Neural cell (in vitro differentiated cells): ENCODE results near the gene ADD1. TPM values are rescaled to one million over a fixed set of nuclear protein-coding genes. Genes with fewer than 3 reads are reported as not detected.

Experiments
- H2AFZ ChIP-seq: fragments of 200-600, 300-800 bp; sonication (generic), shearing (Covaris generic); 2 replicates; pipeline ENCODE4 v1.6.0; 2014; ENCODE audit warnings: low read depth, mild to moderate bottlenecking, antibody characterized with exemption, low read length, moderate library complexity
- H3F3A ChIP-seq: fragments of 200-600 bp; shearing (Covaris generic); 2 replicates; pipeline ENCODE4 v1.6.1; 2016; ENCODE audit warnings: mild to moderate bottlenecking, moderate library complexity, mixed read lengths, antibody characterized with exemption, low read length; ENCODE audit not compliant: insufficient read depth, poor library complexity, severe bottlenecking
- H3K27ac ChIP-seq: fragments of 200-600, 300-800 bp; sonication (generic), shearing (Covaris generic); 2 replicates; pipeline ENCODE4 v1.5.1; 2014; ENCODE audit warnings: mild to moderate bottlenecking, low read length, moderate library complexity
- H3K27me3 ChIP-seq: fragments of 300-800, 200-600 bp; sonication (generic), shearing (Covaris generic); 2 replicates; pipeline ENCODE4 v1.6.0; 2014; ENCODE audit warnings: mild to moderate bottlenecking, low read depth, low read length, moderate library complexity; ENCODE audit not compliant: insufficient read depth
- H3K36me3 ChIP-seq: fragments of 300-800, 200-600 bp; sonication (generic), shearing (Covaris generic); 2 replicates; pipeline ENCODE4 v1.5.1; 2014; ENCODE audit warnings: mild to moderate bottlenecking, antibody characterized with exemption, low read length, moderate library complexity; ENCODE audit not compliant: insufficient read depth
- H3K4me2 ChIP-seq: fragments of 300-800, 200-600 bp; sonication (generic), shearing (Covaris generic); 2 replicates; pipeline ENCODE4 v1.6.0; 2014; ENCODE audit warnings: mild to moderate bottlenecking, low read length
- H3K4me3 ChIP-seq: fragments of 300-800, 200-600 bp; sonication (generic), shearing (Covaris generic); 2 replicates; pipeline ENCODE4 v1.5.1; 2014; ENCODE audit warnings: mild to moderate bottlenecking, low read length, moderate library complexity
- H3K79me2 ChIP-seq: fragments of 200-600 bp; shearing (Covaris generic); replicated peaks from 2 replicates; pipeline ENCODE4 v1.6.0; 2014; ENCODE audit warnings: mild to moderate bottlenecking, low read length, moderate library complexity; ENCODE audit not compliant: insufficient read depth
- H3K9ac ChIP-seq: fragments of 300-800, 200-600 bp; sonication (generic), shearing (Covaris generic); 2 replicates; pipeline ENCODE4 v1.6.1; 2016; ENCODE audit warnings: mild to moderate bottlenecking, low read length, mixed read lengths
- H3K9me2 ChIP-seq: fragments of 200-600 bp; shearing (Covaris generic); 2 replicates; pipeline ENCODE4 v1.6.1; 2016; ENCODE audit warnings: mild to moderate bottlenecking, low read length, mixed read lengths; ENCODE audit not compliant: insufficient read depth
- H3K9me3 ChIP-seq: fragments of 200-600, 300-800 bp; sonication (generic), shearing (Covaris generic); 2 replicates; pipeline ENCODE4 v1.6.1; 2016; ENCODE audit warnings: mild to moderate bottlenecking, mixed run types, low read length, moderate library complexity, mixed read lengths
- H4K20me1 ChIP-seq: fragments of 200-600 bp; shearing (Covaris generic); 2 replicates; pipeline ENCODE4 v1.6.1; 2016; ENCODE audit warnings: mild to moderate bottlenecking, mixed run types; ENCODE audit not compliant: insufficient read depth
- EP300 ChIP-seq: fragments of 450-650 bp; conservative IDR thresholded peaks from 2 replicates; pipeline ENCODE4 v1.6.1; 2014; ENCODE audit warnings: antibody characterized with exemption, mild to moderate bottlenecking, moderate library complexity; ENCODE audit not compliant: poor library complexity, severe bottlenecking
- EZH2 ChIP-seq: fragments of 200-600, 300-800 bp; shearing (Covaris generic), sonication (generic); IDR thresholded peaks from 2 replicates; pipeline ENCODE4 v1.6.1; 2014; ENCODE audit warnings: antibody characterized with exemption, low read length, borderline replicate concordance, mild to moderate bottlenecking; ENCODE audit not compliant: insufficient read depth, poor library complexity, severe bottlenecking
- MXI1 ChIP-seq: fragments of 450-650 bp; conservative IDR thresholded peaks from 2 replicates; pipeline ENCODE4 v1.6.1; 2014; ENCODE audit warnings: antibody characterized with exemption, mild to moderate bottlenecking; ENCODE audit not compliant: poor library complexity, severe bottlenecking
- POLR2AphosphoS5 ChIP-seq: IDR thresholded peaks from 2 replicates; pipeline ENCODE4 v1.6.1; 2012
- RAD21 ChIP-seq: fragments of 450-650 bp; conservative IDR thresholded peaks from 2 replicates; pipeline ENCODE4 v1.6.1; 2014; ENCODE audit warnings: antibody characterized with exemption, mild to moderate bottlenecking, moderate library complexity
- polyA plus RNA-seq: library from polyadenylated mRNA; depleted of rRNA; stranded (reverse); fragments of >200 nt; gene quantifications from 2 replicates; pipeline ENCODE4 v1.2.3, GENCODE V29; 2014
- TF ChIP-seq, protein P1 (sequence below): fragments of 450-650 bp; IDR thresholded peaks from 2 replicates; pipeline ENCODE4 v1.5.1; 2014; ENCODE audit warnings: antibody characterized with exemption, mild to moderate bottlenecking, moderate library complexity; ENCODE audit not compliant: poor library complexity, severe bottlenecking
- TF ChIP-seq, protein P2 (sequence below): IDR thresholded peaks from 2 replicates; pipeline ENCODE4 v1.6.1; 2012; ENCODE audit warnings: borderline replicate concordance

The ADD1 gene
- polyA plus RNA-seq, 1 donor from 2014 or later, result 190 TPM

DNA sequence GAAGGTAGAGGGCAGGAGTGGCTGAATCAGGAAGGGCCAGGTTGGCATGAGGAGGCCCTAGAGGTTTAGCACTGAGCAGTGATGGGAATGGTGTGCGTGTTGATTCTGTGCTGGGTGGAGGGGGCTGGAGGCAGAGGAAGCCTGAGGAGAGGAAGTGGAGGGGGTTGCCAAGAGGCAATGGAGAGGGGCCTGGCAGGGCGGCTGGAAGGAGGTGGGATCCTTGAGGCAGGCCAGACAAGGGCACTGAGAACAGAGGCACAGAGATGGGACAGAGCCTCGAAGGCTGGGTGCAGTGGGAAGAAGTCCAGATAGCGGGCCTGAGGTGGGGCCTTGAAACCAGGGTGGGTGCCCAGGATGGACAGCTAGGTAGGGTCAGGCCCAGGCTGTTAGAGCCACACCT is 26.5 kb upstream of the ADD1 start:
- Histone ChIP-seq H3K4me3 (no peak overlapping the region), H3K27me3 (no peaks in the 10 kb centered on the region), H3F3A (no peaks in the 10 kb centered on the region), H2AFZ (peak overlapping the region; percentile 91), H3K4me2 (no peak overlapping the region), H3K9me3 (no peaks in the 10 kb centered on the region), H3K79me2 (peaks cover 20% of the 10 kb centered on the region), H3K36me3 (no peaks in the 10 kb centered on the region), H3K9me2 (no peaks in the 10 kb centered on the region), H3K9ac (no peak overlapping the region), H3K27ac (no peak overlapping the region), H4K20me1 (no peaks in the 10 kb centered on the region)
- TF ChIP-seq EP300, result no peak
- TF ChIP-seq, protein P1, sequence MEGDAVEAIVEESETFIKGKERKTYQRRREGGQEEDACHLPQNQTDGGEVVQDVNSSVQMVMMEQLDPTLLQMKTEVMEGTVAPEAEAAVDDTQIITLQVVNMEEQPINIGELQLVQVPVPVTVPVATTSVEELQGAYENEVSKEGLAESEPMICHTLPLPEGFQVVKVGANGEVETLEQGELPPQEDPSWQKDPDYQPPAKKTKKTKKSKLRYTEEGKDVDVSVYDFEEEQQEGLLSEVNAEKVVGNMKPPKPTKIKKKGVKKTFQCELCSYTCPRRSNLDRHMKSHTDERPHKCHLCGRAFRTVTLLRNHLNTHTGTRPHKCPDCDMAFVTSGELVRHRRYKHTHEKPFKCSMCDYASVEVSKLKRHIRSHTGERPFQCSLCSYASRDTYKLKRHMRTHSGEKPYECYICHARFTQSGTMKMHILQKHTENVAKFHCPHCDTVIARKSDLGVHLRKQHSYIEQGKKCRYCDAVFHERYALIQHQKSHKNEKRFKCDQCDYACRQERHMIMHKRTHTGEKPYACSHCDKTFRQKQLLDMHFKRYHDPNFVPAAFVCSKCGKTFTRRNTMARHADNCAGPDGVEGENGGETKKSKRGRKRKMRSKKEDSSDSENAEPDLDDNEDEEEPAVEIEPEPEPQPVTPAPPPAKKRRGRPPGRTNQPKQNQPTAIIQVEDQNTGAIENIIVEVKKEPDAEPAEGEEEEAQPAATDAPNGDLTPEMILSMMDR, result no peak

DNA sequence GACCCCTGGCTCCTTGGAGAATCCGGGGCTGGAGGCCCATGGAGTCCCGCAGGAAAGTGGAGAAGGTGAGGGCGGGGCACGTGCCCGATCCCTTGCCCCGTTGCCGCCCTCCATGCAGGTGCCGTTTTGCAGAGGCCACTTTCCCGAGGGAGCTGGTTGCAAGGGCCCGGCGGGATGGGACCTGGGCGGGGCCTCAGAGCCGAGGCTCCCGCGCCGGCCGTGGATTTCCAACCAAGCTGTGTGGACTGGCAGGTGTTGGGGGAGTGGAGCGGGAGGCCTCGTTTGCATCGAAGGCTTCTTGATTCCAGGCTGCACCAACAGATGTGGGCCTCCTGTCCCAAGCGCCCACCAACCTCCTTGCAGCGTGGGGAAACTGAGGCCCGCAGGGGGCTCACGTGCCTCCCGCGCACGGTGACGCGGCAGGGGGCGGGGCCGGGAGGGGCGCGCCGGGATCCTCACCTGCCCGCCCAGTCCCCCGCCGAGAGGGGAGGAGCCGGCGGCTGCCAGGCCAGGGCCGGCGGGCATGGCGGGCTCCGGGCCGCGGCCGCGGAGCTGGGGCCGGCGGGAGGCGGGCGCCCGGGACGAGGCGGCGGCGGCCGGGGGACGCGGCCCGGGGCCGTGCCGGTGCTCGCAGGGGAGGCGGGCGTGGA is 25.8 kb upstream of the ADD1 start:
- TF ChIP-seq, protein P2, sequence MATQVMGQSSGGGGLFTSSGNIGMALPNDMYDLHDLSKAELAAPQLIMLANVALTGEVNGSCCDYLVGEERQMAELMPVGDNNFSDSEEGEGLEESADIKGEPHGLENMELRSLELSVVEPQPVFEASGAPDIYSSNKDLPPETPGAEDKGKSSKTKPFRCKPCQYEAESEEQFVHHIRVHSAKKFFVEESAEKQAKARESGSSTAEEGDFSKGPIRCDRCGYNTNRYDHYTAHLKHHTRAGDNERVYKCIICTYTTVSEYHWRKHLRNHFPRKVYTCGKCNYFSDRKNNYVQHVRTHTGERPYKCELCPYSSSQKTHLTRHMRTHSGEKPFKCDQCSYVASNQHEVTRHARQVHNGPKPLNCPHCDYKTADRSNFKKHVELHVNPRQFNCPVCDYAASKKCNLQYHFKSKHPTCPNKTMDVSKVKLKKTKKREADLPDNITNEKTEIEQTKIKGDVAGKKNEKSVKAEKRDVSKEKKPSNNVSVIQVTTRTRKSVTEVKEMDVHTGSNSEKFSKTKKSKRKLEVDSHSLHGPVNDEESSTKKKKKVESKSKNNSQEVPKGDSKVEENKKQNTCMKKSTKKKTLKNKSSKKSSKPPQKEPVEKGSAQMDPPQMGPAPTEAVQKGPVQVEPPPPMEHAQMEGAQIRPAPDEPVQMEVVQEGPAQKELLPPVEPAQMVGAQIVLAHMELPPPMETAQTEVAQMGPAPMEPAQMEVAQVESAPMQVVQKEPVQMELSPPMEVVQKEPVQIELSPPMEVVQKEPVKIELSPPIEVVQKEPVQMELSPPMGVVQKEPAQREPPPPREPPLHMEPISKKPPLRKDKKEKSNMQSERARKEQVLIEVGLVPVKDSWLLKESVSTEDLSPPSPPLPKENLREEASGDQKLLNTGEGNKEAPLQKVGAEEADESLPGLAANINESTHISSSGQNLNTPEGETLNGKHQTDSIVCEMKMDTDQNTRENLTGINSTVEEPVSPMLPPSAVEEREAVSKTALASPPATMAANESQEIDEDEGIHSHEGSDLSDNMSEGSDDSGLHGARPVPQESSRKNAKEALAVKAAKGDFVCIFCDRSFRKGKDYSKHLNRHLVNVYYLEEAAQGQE, result no peak
- TF ChIP-seq MXI1 (peak; percentile 5), POLR2AphosphoS5 (peak; percentile 65), EZH2 (no peak), RAD21 (no peak), EP300 (no peak)
- Histone ChIP-seq H3K9me3 (no peaks in the 10 kb centered on the region), H3K4me2 (peak overlapping the region; percentile 35), H4K20me1 (no peaks in the 10 kb centered on the region), H3K9ac (peak overlapping the region; percentile 92), H3K36me3 (no peaks in the 10 kb centered on the region), H3K9me2 (no peaks in the 10 kb centered on the region), H3F3A (no peaks in the 10 kb centered on the region), H2AFZ (peak overlapping the region; percentile 91), H3K4me3 (peak overlapping the region; percentile 85), H3K79me2 (peaks cover 20% of the 10 kb centered on the region), H3K27me3 (no peaks in the 10 kb centered on the region), H3K27ac (peak overlapping the region; percentile 31)
